H9 (cell line): Measurements from ENCODE around the gene F10. TPM values are rescaled to one million over a fixed set of nuclear protein-coding genes. Genes with fewer than 3 reads are reported as not detected.

ENCODE experiments used
- DNase-seq: peaks from one replicate; pipeline ENCODE4 v3.0.0-alpha.2; 2017
- H2AFZ ChIP-seq: one replicate; pipeline ENCODE4 v1.6.1; 2013; ENCODE audit warnings: mild to moderate bottlenecking, low read length, control low read depth, moderate library complexity
- H2AK5ac ChIP-seq: 2 replicates; pipeline ENCODE4 v1.6.1; 2013; ENCODE audit warnings: low read length, control low read depth, mixed read lengths; ENCODE audit not compliant: insufficient read length
- H2BK120ac ChIP-seq: one replicate; pipeline ENCODE4 v1.6.1; 2013; ENCODE audit warnings: low read depth, mild to moderate bottlenecking, low read length, control low read depth, inconsistent platforms; ENCODE audit not compliant: poor library complexity, severe bottlenecking
- H2BK12ac ChIP-seq: 2 replicates; pipeline ENCODE4 v1.6.1; 2013; ENCODE audit warnings: low read length, control low read depth, mixed read lengths, low read depth; ENCODE audit not compliant: insufficient read length
- H2BK15ac ChIP-seq: 2 replicates; pipeline ENCODE4 v1.6.1; 2013; ENCODE audit warnings: low read depth, low read length, control low read depth
- H2BK20ac ChIP-seq: one replicate; pipeline ENCODE4 v1.6.1; 2013; ENCODE audit warnings: low read depth, mild to moderate bottlenecking, low read length, control low read depth, inconsistent platforms; ENCODE audit not compliant: poor library complexity, severe bottlenecking
- H2BK5ac ChIP-seq: 2 replicates; pipeline ENCODE4 v1.6.1; 2013; ENCODE audit warnings: low read length, control low read depth, mixed read lengths; ENCODE audit not compliant: insufficient read length
- H3K14ac ChIP-seq: 2 replicates; pipeline ENCODE4 v1.6.1; 2013; ENCODE audit warnings: low read length, control low read depth; ENCODE audit not compliant: insufficient read depth
- H3K18ac ChIP-seq: 2 replicates; pipeline ENCODE4 v1.6.1; 2013; ENCODE audit warnings: low read depth, mild to moderate bottlenecking, mixed read lengths, low read length, control low read depth; ENCODE audit not compliant: insufficient read length
- H3K23ac ChIP-seq: 2 replicates; pipeline ENCODE4 v1.6.1; 2013; ENCODE audit warnings: low read length, control low read depth, mixed read lengths, low read depth; ENCODE audit not compliant: insufficient read length
- H3K23me2 ChIP-seq: 2 replicates; pipeline ENCODE4 v1.6.1; 2013; ENCODE audit warnings: low read depth, mild to moderate bottlenecking, mixed read lengths, low read length, control low read depth; ENCODE audit not compliant: insufficient read length, poor library complexity, severe bottlenecking
- H3K27ac ChIP-seq: 2 replicates; pipeline ENCODE4 v1.5.1; 2013; ENCODE audit warnings: low read length, control low read depth, mixed read lengths, low read depth; ENCODE audit not compliant: insufficient read length
- H3K27me3 ChIP-seq: 2 replicates; pipeline ENCODE4 v1.6.1; 2013; ENCODE audit warnings: low read length, control low read depth, inconsistent platforms; ENCODE audit not compliant: insufficient read depth
- H3K4ac ChIP-seq: 2 replicates; pipeline ENCODE4 v1.6.1; 2013; ENCODE audit warnings: low read depth, mild to moderate bottlenecking, control low read depth, inconsistent platforms, low read length, moderate library complexity
- H3K4me1 ChIP-seq: 2 replicates; pipeline ENCODE4 v1.6.1; 2013; ENCODE audit warnings: low read length, control low read depth, inconsistent platforms; ENCODE audit not compliant: insufficient read depth
- H3K4me2 ChIP-seq: 2 replicates; pipeline ENCODE4 v1.6.1; 2013; ENCODE audit warnings: low read length, control low read depth, mixed read lengths; ENCODE audit not compliant: insufficient read length, insufficient read depth
- H3K56ac ChIP-seq: 2 replicates; pipeline ENCODE4 v1.6.1; 2013; ENCODE audit warnings: low read depth, mild to moderate bottlenecking, mixed read lengths, low read length, control low read depth; ENCODE audit not compliant: insufficient read length
- H3K79me1 ChIP-seq: 2 replicates; pipeline ENCODE4 v1.6.1; 2013; ENCODE audit warnings: low read depth, mild to moderate bottlenecking, moderate library complexity, low read length, control low read depth, inconsistent platforms; ENCODE audit not compliant: insufficient read depth, poor library complexity, severe bottlenecking
- H3K79me2 ChIP-seq: 2 replicates; pipeline ENCODE4 v1.6.1; 2013; ENCODE audit warnings: low read length, control low read depth, inconsistent platforms; ENCODE audit not compliant: insufficient read depth
- H3K9ac ChIP-seq: 2 replicates; pipeline ENCODE4 v1.6.1; 2013; ENCODE audit warnings: low read length, control low read depth, mixed read lengths; ENCODE audit not compliant: insufficient read length; ENCODE audit errors: extremely low read depth
- H3K9me3 ChIP-seq: one replicate; pipeline ENCODE4 v1.6.1; 2013; ENCODE audit warnings: low read depth, low read length, inconsistent platforms; ENCODE audit not compliant: control insufficient read depth
- H3T11ph ChIP-seq: one replicate; pipeline ENCODE4 v1.6.1; 2013; ENCODE audit warnings: mild to moderate bottlenecking, low read length, control low read depth, inconsistent platforms
- H4K20me1 ChIP-seq: one replicate; pipeline ENCODE4 v1.6.1; 2013; ENCODE audit not compliant: control insufficient read depth, insufficient read length, insufficient read depth
- H4K5ac ChIP-seq: 2 replicates; pipeline ENCODE4 v1.6.1; 2013; ENCODE audit warnings: low read depth, mild to moderate bottlenecking, mixed read lengths, low read length, control low read depth; ENCODE audit not compliant: insufficient read length
- H4K8ac ChIP-seq: replicated peaks from 2 replicates; pipeline ENCODE4 v1.6.1; 2013; ENCODE audit warnings: low read length, control low read depth, mixed read lengths, low read depth; ENCODE audit not compliant: insufficient read length
- H4K91ac ChIP-seq: 2 replicates; pipeline ENCODE4 v1.6.1; 2013; ENCODE audit warnings: low read depth, mild to moderate bottlenecking, moderate library complexity, mixed read lengths, low read length, control low read depth; ENCODE audit not compliant: insufficient read length
- H3K27ac Mint-ChIP-seq, 3 experiments: 2 replicates in 2 of 3; 3 replicates in 1 of 3; pipeline ENCODE4 v1.8.0; 2020 to 2021; ENCODE audit warnings: mixed read lengths in 3 of 3, mild to moderate bottlenecking in 1 of 3, moderate library complexity in 1 of 3
- H3K27me3 Mint-ChIP-seq: 2 replicates; pipeline ENCODE4 v1.8.0; 2021; ENCODE audit warnings: low read depth, mild to moderate bottlenecking, moderate library complexity, mixed read lengths
- H3K36me3 Mint-ChIP-seq, 3 experiments: 2 replicates in 2 of 3; 3 replicates in 1 of 3; pipeline ENCODE4 v1.8.0; 2020 to 2021; ENCODE audit warnings: low read depth in 3 of 3, mixed read lengths in 3 of 3; ENCODE audit not compliant: insufficient read depth in 1 of 3
- H3K4me1 Mint-ChIP-seq, 2 experiments: 2 replicates each; pipeline ENCODE4 v1.8.0; 2020; ENCODE audit warnings: mixed read lengths in 2 of 2
- H3K4me3 Mint-ChIP-seq, 2 experiments: 2 replicates in 1 of 2; 3 replicates in 1 of 2; pipeline ENCODE4 v1.8.0; 2020 to 2021; ENCODE audit warnings: mild to moderate bottlenecking in 2 of 2, mixed read lengths in 2 of 2, moderate library complexity in 1 of 2
- H3K9me3 Mint-ChIP-seq, 2 experiments: 2 replicates in 1 of 2; 3 replicates in 1 of 2; pipeline ENCODE4 v1.8.0; 2020; ENCODE audit warnings: mild to moderate bottlenecking in 2 of 2, mixed read lengths in 2 of 2, moderate library complexity in 1 of 2
- WGBS: extraction: QIAGEN DNeasy Blood & Tissue Kit; methylation state at CpG from one replicate; pipeline ENCODE4 v1.1.7; 2013; ENCODE audit warnings: missing lambda C conversion rate, low lambda C conversion rate, mixed read lengths; ENCODE audit not compliant: insufficient read length; ENCODE audit errors: extremely low coverage; 5-methylcytosine and 5-hydroxymethylcytosine counted together
- total RNA-seq: library from RNA; stranded (reverse); gene quantifications from 2 replicates; pipeline ENCODE4 v1.2.1, GENCODE V29; 2021
- TF ChIP-seq, protein P1 (sequence below): fragments of 200-600 bp; sonication (generic); conservative IDR thresholded peaks from 3 replicates; pipeline ENCODE4 v1.8.0; 2021; ENCODE audit warnings: antibody characterized with exemption, mild to moderate bottlenecking

F10 gene
- total RNA-seq, 1 experiment from 2014 or later, result 1.7 TPM

DNA sequence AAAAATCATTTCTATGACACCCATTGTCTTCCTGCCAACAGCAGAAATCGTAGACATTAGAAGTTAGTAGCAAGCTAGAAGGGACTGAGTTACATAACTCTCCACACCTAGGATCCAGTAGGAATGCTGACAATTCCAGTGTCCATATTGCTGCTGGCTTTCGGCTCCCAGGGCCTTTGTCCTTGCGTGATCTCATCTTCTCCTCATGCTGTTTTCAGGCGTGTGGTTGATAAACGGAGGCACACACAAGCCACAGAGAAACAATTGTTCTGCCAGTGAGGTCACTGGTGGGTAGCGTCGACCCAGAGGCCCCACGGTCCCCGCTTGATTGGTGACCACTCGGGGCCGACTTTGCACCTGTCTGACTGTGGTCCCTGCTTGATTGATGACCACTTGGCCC, 48.7 kb upstream of the F10 start:
- H3K27ac ChIP-seq, result no peak overlapping the region
- no peak overlapping the region for H2BK120ac ChIP-seq
- H4K5ac ChIP-seq, result no peak overlapping the region
- H2BK20ac ChIP-seq, result no peak overlapping the region
- H2BK5ac ChIP-seq, result no peak overlapping the region
- no peak overlapping the region for H3T11ph ChIP-seq
- no peaks in the 10 kb centered on the region for H3K23me2 ChIP-seq
- TF ChIP-seq, protein P1, sequence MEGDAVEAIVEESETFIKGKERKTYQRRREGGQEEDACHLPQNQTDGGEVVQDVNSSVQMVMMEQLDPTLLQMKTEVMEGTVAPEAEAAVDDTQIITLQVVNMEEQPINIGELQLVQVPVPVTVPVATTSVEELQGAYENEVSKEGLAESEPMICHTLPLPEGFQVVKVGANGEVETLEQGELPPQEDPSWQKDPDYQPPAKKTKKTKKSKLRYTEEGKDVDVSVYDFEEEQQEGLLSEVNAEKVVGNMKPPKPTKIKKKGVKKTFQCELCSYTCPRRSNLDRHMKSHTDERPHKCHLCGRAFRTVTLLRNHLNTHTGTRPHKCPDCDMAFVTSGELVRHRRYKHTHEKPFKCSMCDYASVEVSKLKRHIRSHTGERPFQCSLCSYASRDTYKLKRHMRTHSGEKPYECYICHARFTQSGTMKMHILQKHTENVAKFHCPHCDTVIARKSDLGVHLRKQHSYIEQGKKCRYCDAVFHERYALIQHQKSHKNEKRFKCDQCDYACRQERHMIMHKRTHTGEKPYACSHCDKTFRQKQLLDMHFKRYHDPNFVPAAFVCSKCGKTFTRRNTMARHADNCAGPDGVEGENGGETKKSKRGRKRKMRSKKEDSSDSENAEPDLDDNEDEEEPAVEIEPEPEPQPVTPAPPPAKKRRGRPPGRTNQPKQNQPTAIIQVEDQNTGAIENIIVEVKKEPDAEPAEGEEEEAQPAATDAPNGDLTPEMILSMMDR, result no peak
- no peak overlapping the region for H2AK5ac ChIP-seq
- H4K91ac ChIP-seq, result no peak overlapping the region
- no peaks in the 10 kb centered on the region; the same call in 1 of the 2 replicates for H3K4me1 ChIP-seq
- H3K56ac ChIP-seq, result no peak overlapping the region
- H4K20me1 ChIP-seq, result no peaks in the 10 kb centered on the region
- no peak overlapping the region for H3K18ac ChIP-seq
- Mint-ChIP-seq H3K4me3 (no peak overlapping the region), H3K27ac (0 out of 7 replicates have a peak overlapping the region, but pooled peaks of 1 of the 3 experiments have one; percentile 51), H3K36me3 (peaks cover 10 to 15% (median 13%) of the 10 kb centered on the region in 3 experiments; a peak in 5 of 7 replicates), H3K4me1 (peaks cover 6% of the 10 kb centered on the region in 2 experiments), H3K27me3 (no peaks in the 10 kb centered on the region), H3K9me3 (peaks cover 0 to 4% of the 10 kb centered on the region in 2 experiments; a peak in 2 of 5 replicates)
- H2AFZ ChIP-seq, result no peak overlapping the region
- H3K79me1 ChIP-seq, result no peaks in the 10 kb centered on the region
- no peak overlapping the region for H3K4ac ChIP-seq
- no peaks in the 10 kb centered on the region for H3K27me3 ChIP-seq
- H3K23ac ChIP-seq, result no peak overlapping the region
- no peak for DNase-seq
- H3K9me3 ChIP-seq, result no peaks in the 10 kb centered on the region
- H3K79me2 ChIP-seq, result no peaks in the 10 kb centered on the region
- H3K4me2 ChIP-seq, result no peak overlapping the region
- WGBS, result no CpG with 5 or more reads among the region's 11 CpGs
- H3K9ac ChIP-seq, result no peak overlapping the region
- H4K8ac ChIP-seq, result no peak overlapping the region
- no peak overlapping the region for H2BK15ac ChIP-seq
- H2BK12ac ChIP-seq, result no peak overlapping the region
- H3K14ac ChIP-seq, result no peak overlapping the region
